ENCODE results near the gene ATP6V0A4.
"Not testable (repeated sequence)": the region's sequence is repeated elsewhere in the genome, so short reads cannot be mapped to it uniquely, and the experiment has no call there.

Gene ATP6V0A4

GRCh38 chr7:138801256-138801655 is 3.3 kb upstream of the ATP6V0A4 start:
- no peak for DNase-seq

GRCh38 chr7:138799336-138800000 is 1.5 kb upstream of the ATP6V0A4 start:
- DNase-seq = no peak

GRCh38 chr7:138798836-138799235 is 840 bp upstream of the ATP6V0A4 start:
- no peak for DNase-seq

- not testable (repeated sequence) for DNase-seq
Measured at GRCh38 chr7:138797046-138797445, 950 bp downstream of the ATP6V0A4 start.

- no peak for DNase-seq
Measured at GRCh38 chr7:138796038-138796615, 1.9 kb downstream of the ATP6V0A4 start.

- DNase-seq = no peak
Measured at GRCh38 chr7:138785587-138786437, 12.2 kb downstream of the ATP6V0A4 start.

GRCh38 chr7:138784692-138785091 is 13.3 kb downstream of the ATP6V0A4 start:
- no peak for DNase-seq

GRCh38 chr7:138781004-138781403 is 17.0 kb downstream of the ATP6V0A4 start:
- no peak for DNase-seq

- DNase-seq = no peak
Measured at GRCh38 chr7:138776166-138776833, 21.7 kb downstream of the ATP6V0A4 start.

GRCh38 chr7:138773817-138774216 is 24.2 kb downstream of the ATP6V0A4 start:
- DNase-seq = no peak

GRCh38 chr7:138773176-138773575 is 24.8 kb downstream of the ATP6V0A4 start:
- DNase-seq = no peak

GRCh38 chr7:138770904-138771303 is 27.1 kb downstream of the ATP6V0A4 start:
- DNase-seq = no peak

- no peak for DNase-seq
Measured at GRCh38 chr7:138768241-138768640, 29.8 kb downstream of the ATP6V0A4 start.

GRCh38 chr7:138756591-138757242 is 41.3 kb downstream of the ATP6V0A4 start:
- no peak for DNase-seq

- no peak for DNase-seq
Measured at GRCh38 chr7:138755842-138756590, 42.0 kb downstream of the ATP6V0A4 start.

GRCh38 chr7:138755331-138755747 is 42.7 kb downstream of the ATP6V0A4 start:
- no peak for DNase-seq

- no peak for DNase-seq
Measured at GRCh38 chr7:138753610-138754009, 44.4 kb downstream of the ATP6V0A4 start.

GRCh38 chr7:138753150-138753518 is 44.9 kb downstream of the ATP6V0A4 start:
- DNase-seq = no peak

GRCh38 chr7:138752518-138753149 is 45.4 kb downstream of the ATP6V0A4 start:
- DNase-seq = peak; percentile 69

GRCh38 chr7:138750901-138751464 is 47.0 kb downstream of the ATP6V0A4 start:
- DNase-seq = no peak

- no peak for DNase-seq
Measured at GRCh38 chr7:138750473-138750872, 47.5 kb downstream of the ATP6V0A4 start.
